ENCODE data around the gene TOP3B. TPM values are rescaled to one million over a fixed set of nuclear protein-coding genes. Genes with fewer than 3 reads are reported as not detected.

The TOP3B gene
- total RNA-seq, 1 donor from 2014 or later = 26.4 TPM

- no peak for DNase-seq (ENCODE audit: low spot score in 2 of 2)
- Histone ChIP-seq H3K27me3 (no peaks in the 10 kb centered on the region), H3K36me3 (no peaks in the 10 kb centered on the region), H3K27ac (no peak overlapping the region), H3K9me3 (no peaks in the 10 kb centered on the region), H3K4me1 (no peaks in the 10 kb centered on the region), H3K4me3 (no peak overlapping the region)
- TF ChIP-seq CTCF (IDR thresholded peaks at IDR 0.05) = no peak
- intact Hi-C loops (cut with DNase I) = no loop called here
Observed at GRCh38 chr22:22021162-22021750, 38.7 kb upstream of the TOP3B start.

GRCh38 chr22:22020425-22020852 is 37.9 kb upstream of the TOP3B start:
- Histone ChIP-seq H3K9me3 (no peaks in the 10 kb centered on the region), H3K4me3 (no peak overlapping the region), H3K27ac (no peak overlapping the region), H3K36me3 (no peaks in the 10 kb centered on the region), H3K4me1 (no peaks in the 10 kb centered on the region), H3K27me3 (no peaks in the 10 kb centered on the region)
- TF ChIP-seq CTCF (IDR thresholded peaks at IDR 0.05) = no peak
- DNase-seq (ENCODE audit: low spot score in 2 of 2) = no peak
- intact Hi-C loops (cut with DNase I) = no loop called here

GRCh38 chr22:22019659-22020424 is 37.3 kb upstream of the TOP3B start:
- no peaks in the 10 kb centered on the region for H3K9me3 ChIP-seq
- no peaks in the 10 kb centered on the region for H3K4me1 ChIP-seq
- no peak overlapping the region for H3K27ac ChIP-seq
- intact Hi-C loops (cut with DNase I) = no loop called here
- H3K27me3 ChIP-seq = no peaks in the 10 kb centered on the region
- no peak for DNase-seq (ENCODE audit: low spot score in 2 of 2)
- no peaks in the 10 kb centered on the region for H3K36me3 ChIP-seq
- H3K4me3 ChIP-seq = no peak overlapping the region
- no peak for TF ChIP-seq CTCF (IDR thresholded peaks at IDR 0.05)

- Histone ChIP-seq H3K4me3 (no peak overlapping the region), H3K4me1 (no peaks in the 10 kb centered on the region), H3K36me3 (no peaks in the 10 kb centered on the region), H3K27me3 (no peaks in the 10 kb centered on the region), H3K9me3 (no peaks in the 10 kb centered on the region), H3K27ac (no peak overlapping the region)
- no peak for TF ChIP-seq CTCF (IDR thresholded peaks at IDR 0.05)
- intact Hi-C loops (cut with DNase I) = no loop called here
- no peak for DNase-seq (ENCODE audit: low spot score in 2 of 2)
Observed at GRCh38 chr22:22018825-22019658, 36.5 kb upstream of the TOP3B start.

GRCh38 chr22:22015631-22016030 is 33.0 kb upstream of the TOP3B start:
- Histone ChIP-seq H3K27ac (no peak overlapping the region), H3K9me3 (no peaks in the 10 kb centered on the region), H3K36me3 (no peaks in the 10 kb centered on the region), H3K27me3 (no peaks in the 10 kb centered on the region), H3K4me3 (no peak overlapping the region), H3K4me1 (no peaks in the 10 kb centered on the region)
- no peak for DNase-seq (ENCODE audit: low spot score in 2 of 2)
- intact Hi-C loops (cut with DNase I) = no loop called here
- TF ChIP-seq CTCF (IDR thresholded peaks at IDR 0.05) = no peak

Data from ascending aorta (tissue), 2 donors.